NT2/D1 (cell line): ENCODE data around the gene PLEK2.
"Not testable (repeated sequence)": the region's sequence is repeated elsewhere in the genome, so short reads cannot be mapped to it uniquely, and the experiment has no call there.

ENCODE experiments used
- DNase-seq: peaks from one replicate; pipeline ENCODE4 v3.0.0-alpha.2; 2011; ENCODE audit warnings: low read depth, low spot score
- H3K27me3 ChIP-seq: 2 replicates; pipeline ENCODE4 v1.6.0; 2011; ENCODE audit warnings: mild to moderate bottlenecking; ENCODE audit not compliant: insufficient read length, insufficient read depth
- H3K36me3 ChIP-seq: 2 replicates; pipeline ENCODE4 v1.6.1; 2011; ENCODE audit warnings: mild to moderate bottlenecking, low read length, mixed read lengths; ENCODE audit not compliant: insufficient read depth, insufficient read length
- H3K4me1 ChIP-seq: 2 replicates; pipeline ENCODE4 v1.5.1; 2011; ENCODE audit not compliant: insufficient read depth, insufficient read length
- H3K4me3 ChIP-seq: 2 replicates; pipeline ENCODE4 v1.5.1; 2011; ENCODE audit warnings: low read depth; ENCODE audit not compliant: insufficient read length
- H3K9ac ChIP-seq: 2 replicates; pipeline ENCODE4 v1.6.0; 2011; ENCODE audit warnings: low read depth; ENCODE audit not compliant: insufficient read length
- H3K9me3 ChIP-seq: 2 replicates; pipeline ENCODE4 v1.5.1; 2011; ENCODE audit warnings: mild to moderate bottlenecking, low read length; ENCODE audit not compliant: insufficient read depth
- SUZ12 ChIP-seq: IDR thresholded peaks from 2 replicates; pipeline ENCODE4 v1.6.1; 2011; ENCODE audit not compliant: insufficient read length, insufficient read depth; ENCODE audit errors: extremely low read depth
- YY1 ChIP-seq: IDR thresholded peaks from 2 replicates; pipeline ENCODE4 v1.6.1; 2011; ENCODE audit not compliant: insufficient read length, insufficient read depth
- ZNF274 ChIP-seq: IDR thresholded peaks from 2 replicates; pipeline ENCODE4 v1.6.1; 2011; ENCODE audit warnings: mild to moderate bottlenecking, low read depth, low read length

The PLEK2 gene

DNA sequence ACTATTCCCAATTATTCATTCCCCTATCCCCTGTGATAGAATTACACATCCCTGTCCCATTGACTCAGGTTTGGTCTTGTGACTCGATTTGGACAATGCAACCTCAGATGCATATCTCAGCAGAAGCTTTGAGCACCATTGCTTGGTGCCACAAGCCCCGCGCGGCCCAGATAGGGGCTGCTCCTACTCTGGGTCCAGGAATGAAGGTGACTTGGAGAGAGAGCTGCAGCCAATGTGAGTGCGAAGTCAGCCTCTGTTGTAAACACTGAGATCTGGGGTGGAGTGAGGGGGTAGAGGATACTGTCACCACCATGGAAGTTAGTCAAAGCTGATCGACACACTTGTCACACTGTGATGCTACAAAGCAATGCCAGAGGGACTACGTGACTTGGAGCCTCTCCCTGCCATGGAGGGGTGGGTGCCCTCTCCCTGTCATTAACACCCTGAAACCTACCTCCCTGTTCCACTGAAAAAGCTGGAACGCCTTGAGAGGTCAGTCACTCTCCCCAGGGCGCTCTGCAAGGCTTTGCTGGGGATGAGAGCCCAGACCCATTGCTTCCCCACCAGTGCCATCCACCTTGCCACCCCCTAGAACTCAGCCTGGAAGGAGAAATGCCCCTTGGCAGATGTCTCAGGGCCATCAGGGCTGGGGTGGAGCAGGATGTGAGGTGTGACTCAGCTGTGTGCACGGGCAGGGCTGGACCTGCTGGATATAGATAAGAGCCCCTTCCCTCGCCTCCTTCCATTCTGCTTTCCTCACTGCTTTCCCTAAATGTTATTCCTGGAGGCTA is 6.6 kb upstream of the PLEK2 start:
- Histone ChIP-seq H3K27me3 (no peaks in the 10 kb centered on the region), H3K4me3 (no peak overlapping the region), H3K9me3 (no peaks in the 10 kb centered on the region), H3K4me1 (peaks cover 6% of the 10 kb centered on the region), H3K36me3 (no peaks in the 10 kb centered on the region), H3K9ac (no peak overlapping the region)
- no peak for DNase-seq
- TF ChIP-seq YY1: no peak

DNA sequence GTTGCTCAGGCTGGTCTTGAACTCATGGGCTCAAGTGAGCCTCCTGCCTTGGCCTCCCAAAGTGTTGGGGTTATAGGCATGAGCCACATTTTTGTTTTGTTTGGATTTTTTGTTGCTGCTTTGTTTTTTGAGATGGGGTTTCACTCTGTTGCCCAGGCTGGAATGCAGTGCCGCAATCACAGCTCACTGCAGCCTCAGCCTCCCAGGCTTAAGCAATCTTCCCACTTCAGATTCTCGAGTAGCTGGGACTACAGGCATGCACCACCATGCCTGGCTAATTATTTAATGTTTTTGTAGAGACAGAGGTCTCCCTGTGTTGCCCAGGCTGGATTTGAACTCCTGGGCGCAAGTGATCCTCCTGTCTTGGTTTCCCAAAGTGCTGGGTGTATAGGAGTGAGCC is 5.7 kb upstream of the PLEK2 start:
- peaks cover 6% of the 10 kb centered on the region for H3K4me1 ChIP-seq
- no peak for DNase-seq

DNA sequence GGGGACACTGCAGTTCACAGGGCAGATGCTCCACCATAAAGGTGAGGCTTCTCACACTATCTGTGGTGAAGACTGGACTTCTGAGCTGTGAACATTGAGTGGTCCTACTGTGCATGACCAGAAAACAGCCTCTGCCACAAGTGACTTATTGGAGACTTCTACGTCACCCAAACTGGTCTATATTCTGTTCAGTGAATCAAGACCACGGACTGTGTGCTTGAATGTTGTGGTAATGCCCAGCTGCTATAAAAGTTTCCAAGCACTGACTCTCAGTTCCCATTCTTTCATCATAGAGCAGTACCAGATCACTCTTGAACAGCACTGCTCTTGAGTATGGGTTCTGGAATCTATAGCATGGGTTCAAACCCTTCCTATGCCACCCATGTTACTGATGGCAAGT is 4.8 kb upstream of the PLEK2 start:
- TF ChIP-seq YY1 (no peak), SUZ12 (no peak), ZNF274 (no peak)
- no peak for DNase-seq
- H3K27me3 ChIP-seq: no peaks in the 10 kb centered on the region
- H3K36me3 ChIP-seq: no peaks in the 10 kb centered on the region
- H3K9ac ChIP-seq: no peak overlapping the region
- no peak overlapping the region for H3K4me3 ChIP-seq
- peaks cover 8% of the 10 kb centered on the region for H3K4me1 ChIP-seq
- H3K9me3 ChIP-seq: no peaks in the 10 kb centered on the region

More for the DNA sequence above, 5.7 kb upstream of the PLEK2 start:
- Histone ChIP-seq H3K4me3 (no peak overlapping the region), H3K9me3 (no peaks in the 10 kb centered on the region), H3K36me3 (no peaks in the 10 kb centered on the region), H3K9ac (no peak overlapping the region), H3K27me3 (no peaks in the 10 kb centered on the region)
- TF ChIP-seq ZNF274 (no peak), YY1 (no peak), SUZ12 (no peak)

DNA sequence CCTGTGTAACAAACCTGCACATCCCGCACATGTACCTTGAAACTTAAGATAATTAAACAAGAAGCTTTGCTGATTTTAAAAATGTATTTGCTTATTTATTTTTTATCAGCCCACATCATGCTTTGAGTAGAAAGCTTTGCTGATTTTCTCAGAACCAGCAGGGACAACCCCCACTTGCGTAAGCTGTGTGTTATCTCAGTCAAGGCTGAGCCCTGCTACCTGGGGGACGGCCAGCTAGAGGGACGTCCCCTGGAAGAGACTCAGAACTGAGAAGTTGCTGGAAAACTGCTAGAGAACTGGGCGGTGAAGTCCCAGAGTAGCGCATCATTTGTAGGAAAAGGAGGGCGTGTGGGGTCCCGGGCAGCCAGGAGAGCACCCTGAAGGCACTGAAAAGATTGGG is 4.1 kb upstream of the PLEK2 start:
- DNase-seq: no peak
- H3K36me3 ChIP-seq: no peaks in the 10 kb centered on the region
- H3K4me3 ChIP-seq: no peak overlapping the region
- no peaks in the 10 kb centered on the region for H3K27me3 ChIP-seq
- H3K9me3 ChIP-seq: no peaks in the 10 kb centered on the region
- TF ChIP-seq SUZ12: no peak
- no peak for TF ChIP-seq ZNF274
- no peak for TF ChIP-seq YY1
- peaks cover 9% of the 10 kb centered on the region for H3K4me1 ChIP-seq
- no peak overlapping the region for H3K9ac ChIP-seq

DNA sequence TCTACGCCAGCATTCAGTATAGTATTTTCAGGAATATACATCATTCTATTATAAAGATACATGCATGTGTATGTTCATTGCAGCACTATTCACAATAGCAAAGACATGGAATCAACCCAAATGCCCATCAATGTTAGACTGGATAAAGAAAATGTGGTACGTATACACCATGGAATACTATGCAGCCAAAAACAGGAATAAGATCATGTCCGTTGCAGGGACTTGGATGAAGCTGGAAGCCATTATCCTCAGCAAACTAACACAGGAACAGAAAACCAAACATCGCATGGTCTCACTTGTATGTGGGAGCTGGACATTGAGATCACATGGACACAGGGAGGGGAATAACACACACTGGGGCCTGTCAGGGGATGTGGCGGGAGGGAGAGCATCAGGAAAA is 3.6 kb upstream of the PLEK2 start:
- not testable (repeated sequence) for H3K4me3 ChIP-seq, DNase-seq, H3K9me3 ChIP-seq, H3K4me1 ChIP-seq, H3K9ac ChIP-seq, H3K27me3 ChIP-seq, H3K36me3 ChIP-seq

DNA sequence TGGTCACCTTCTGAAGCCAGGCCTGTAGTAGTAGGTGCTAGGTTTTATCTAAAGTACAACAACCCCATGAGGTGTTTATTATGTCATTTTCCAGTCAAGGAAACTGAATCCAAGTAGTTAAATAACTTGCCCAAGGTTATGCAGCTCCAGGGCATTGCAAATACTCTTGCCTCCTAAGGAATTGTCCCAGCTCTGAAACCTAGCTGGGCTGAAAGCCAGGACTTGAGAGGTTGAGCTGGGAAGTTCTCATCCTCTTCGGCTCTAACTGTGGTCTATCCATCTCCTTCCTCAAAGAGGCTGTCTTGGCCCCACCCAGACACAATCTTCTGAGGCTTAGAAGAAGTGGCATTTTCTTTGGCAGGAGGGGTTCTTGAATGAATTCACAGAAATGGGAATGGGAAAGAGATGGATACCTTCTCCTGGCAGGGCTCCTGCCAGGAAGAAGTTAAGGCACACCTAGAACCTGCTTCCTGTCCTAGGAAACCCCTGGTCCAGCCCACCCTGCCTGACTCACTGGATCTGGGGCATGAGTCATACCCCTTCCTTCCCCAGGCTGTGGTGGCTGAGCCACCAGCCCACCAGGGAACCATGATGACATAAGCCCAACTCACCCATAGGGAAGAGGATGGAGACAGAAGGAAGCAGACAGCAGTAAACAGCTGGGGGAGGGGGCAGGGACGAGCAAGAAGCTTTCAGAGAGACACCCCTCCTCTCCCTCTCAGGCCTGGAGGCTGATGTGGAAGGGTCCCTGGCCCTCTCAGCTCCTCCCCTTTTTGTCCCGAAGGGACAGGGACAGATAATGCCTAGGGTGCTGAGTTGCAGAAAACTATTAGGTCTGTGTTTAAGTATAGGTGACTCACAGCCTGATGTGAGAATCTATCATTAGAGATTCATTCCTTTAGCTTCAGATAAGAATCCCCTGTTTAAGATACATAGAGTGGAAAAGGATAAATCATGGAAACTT is 2.1 kb upstream of the PLEK2 start:
- Histone ChIP-seq H3K4me1 (peaks cover 13% of the 10 kb centered on the region), H3K4me3 (no peak overlapping the region), H3K9me3 (no peaks in the 10 kb centered on the region), H3K36me3 (no peaks in the 10 kb centered on the region), H3K27me3 (no peaks in the 10 kb centered on the region), H3K9ac (no peak overlapping the region)
- TF ChIP-seq ZNF274 (no peak), YY1 (no peak), SUZ12 (no peak)
- peak; percentile 35 for DNase-seq

DNA sequence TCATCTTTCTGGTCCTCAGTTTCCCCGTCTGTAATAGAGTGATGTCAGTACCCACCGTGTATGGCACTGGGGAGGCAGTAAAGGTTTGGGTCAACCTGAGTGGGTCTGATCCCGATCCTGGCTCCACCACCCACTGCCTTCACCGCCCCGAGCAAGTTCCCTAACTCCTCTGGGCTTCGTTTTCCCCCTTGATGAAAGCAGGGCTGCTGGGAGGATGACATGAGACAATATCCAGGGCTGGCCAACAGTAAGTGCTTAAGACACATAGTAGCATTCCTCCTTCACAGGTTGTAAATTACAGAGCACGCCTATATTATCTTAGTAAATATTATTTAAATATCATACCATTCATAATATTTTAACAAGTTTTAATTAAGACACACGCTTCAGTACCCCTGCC is 595 bp downstream of the PLEK2 start:
- Histone ChIP-seq H3K4me1 (peaks cover 7% of the 10 kb centered on the region), H3K9ac (no peak overlapping the region), H3K36me3 (no peaks in the 10 kb centered on the region), H3K27me3 (no peaks in the 10 kb centered on the region), H3K4me3 (no peak overlapping the region), H3K9me3 (no peaks in the 10 kb centered on the region)
- no peak for DNase-seq
- TF ChIP-seq SUZ12 (no peak), ZNF274 (no peak), YY1 (no peak)

DNA sequence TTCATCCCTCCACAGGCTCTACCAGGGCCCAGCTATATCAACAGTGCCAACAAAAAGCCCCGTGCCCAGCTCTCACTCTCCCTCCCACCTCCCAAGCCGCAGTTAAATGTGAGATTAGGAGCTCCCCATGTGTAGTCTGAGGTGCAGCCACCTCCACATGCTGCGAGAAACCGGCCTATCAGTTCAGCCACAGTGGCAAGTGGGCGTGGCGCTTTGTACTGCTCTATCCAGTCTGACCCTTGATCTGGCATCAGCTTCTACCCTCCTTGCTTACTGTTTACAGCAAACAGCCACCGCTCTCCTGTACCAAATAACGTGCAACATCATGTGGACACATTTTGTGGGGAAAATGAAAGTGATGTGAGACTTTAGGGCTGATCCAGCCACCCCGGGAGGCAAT is 1.7 kb downstream of the PLEK2 start:
- no peaks in the 10 kb centered on the region for H3K27me3 ChIP-seq
- TF ChIP-seq SUZ12: no peak
- no peak for TF ChIP-seq ZNF274
- TF ChIP-seq YY1: no peak
- no peak for DNase-seq
- H3K9ac ChIP-seq: no peak overlapping the region
- no peaks in the 10 kb centered on the region for H3K36me3 ChIP-seq
- H3K4me3 ChIP-seq: no peak overlapping the region
- H3K9me3 ChIP-seq: no peaks in the 10 kb centered on the region
- peaks cover 7% of the 10 kb centered on the region for H3K4me1 ChIP-seq
